D721Med (cell line): ENCODE measurements around the gene VPS26A.

Experiments used
- DNase-seq: peaks from one replicate; pipeline ENCODE4 v3.0.0; 2011; ENCODE audit warnings: low spot score; ENCODE audit not compliant: insufficient read length
- FAIRE-seq: peaks from 2 replicates; lab custom pipeline; 2011; peaks lifted over from hg19 to GRCh38; lab: Jason Lieb, UNC
- CTCF ChIP-seq: IDR thresholded peaks from 2 replicates; pipeline ENCODE4 v1.5.1; 2012; ENCODE audit warnings: mild to moderate bottlenecking, control low read depth; ENCODE audit not compliant: insufficient read depth; ENCODE audit errors: missing control alignments

The VPS26A gene

GRCh38 chr10:69088471-69088769 lies 35.6 kb upstream of the VPS26A start:
- DNase-seq: no peak
- no peak for FAIRE-seq
- no peak for TF ChIP-seq CTCF

GRCh38 chr10:69088801-69089501 lies 35.0 kb upstream of the VPS26A start:
- FAIRE-seq: no peak
- no peak for TF ChIP-seq CTCF
- no peak for DNase-seq

- no peak for DNase-seq
- no peak for TF ChIP-seq CTCF
- FAIRE-seq: no peak
Measured at GRCh38 chr10:69089638-69090599, 34.1 kb upstream of the VPS26A start.

GRCh38 chr10:69090685-69091084 lies 33.3 kb upstream of the VPS26A start:
- DNase-seq (no peak), FAIRE-seq (no peak)
- TF ChIP-seq CTCF: no peak

GRCh38 chr10:69091143-69091651 lies 32.8 kb upstream of the VPS26A start:
- no peak for FAIRE-seq
- TF ChIP-seq CTCF: no peak
- DNase-seq: no peak

GRCh38 chr10:69092959-69093850 lies 30.8 kb upstream of the VPS26A start:
- DNase-seq (peak; percentile 47), FAIRE-seq (peak; percentile 11)
- TF ChIP-seq CTCF: peak; percentile 75
